ENCODE data around the gene SLC5A6. TPM values are rescaled to one million over a fixed set of nuclear protein-coding genes. Genes with fewer than 3 reads are reported as not detected.
"Not testable (repeated sequence)": the region's sequence is repeated elsewhere in the genome, so short reads cannot be mapped to it uniquely, and the experiment has no call there.

Gene SLC5A6
- total RNA-seq, 2 experiments from 2014 or later: 91.3 to 94.1 TPM

- POLR2A ChIA-PET: interaction anchor here (0.7 kb wide), 1 partner anchor 20 kb away, joined by 11 read pairs; no protein-coding TSS in a partner anchor
- CTCF ChIA-PET: interaction anchor here (0.7 kb wide), 2 partner anchors 85 to 1497 kb away, joined by 3 to 4 read pairs; no protein-coding TSS in a partner anchor
Observed at GRCh38 chr2:27186613-27187345, 25.3 kb downstream of the SLC5A6 start.

- CTCF ChIA-PET: interaction anchor here (0.7 kb wide), 1 partner anchor 87 kb away, joined by 3 read pairs; no protein-coding TSS in a partner anchor
- POLR2A ChIA-PET: no interaction called here
Observed at GRCh38 chr2:27185331-27186026, 26.6 kb downstream of the SLC5A6 start.

GRCh38 chr2:27184115-27184514 lies 28.0 kb downstream of the SLC5A6 start:
- ChIA-PET CTCF (no interaction called here), POLR2A (no interaction called here)

DNA sequence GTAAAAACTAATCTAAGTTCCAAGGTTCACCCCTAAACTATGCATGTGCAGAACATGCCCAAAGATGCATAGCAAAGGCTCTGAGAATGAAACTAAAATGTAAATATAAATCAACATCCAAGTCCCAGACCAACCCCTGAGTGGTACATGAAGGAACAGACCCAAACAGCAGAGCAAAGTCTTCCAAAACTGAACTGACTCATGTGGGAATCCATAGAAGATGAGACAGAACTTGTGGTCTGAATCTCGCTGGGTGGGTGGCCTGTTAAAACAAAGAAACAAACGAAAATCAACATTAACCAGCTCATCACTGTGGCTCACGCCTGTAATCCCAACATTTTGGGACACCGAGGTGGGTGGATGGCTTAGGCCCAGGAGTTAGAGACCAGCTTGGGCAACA lies 29.7 kb downstream of the SLC5A6 start:
- POLR2A ChIA-PET: no interaction called here
- CTCF ChIA-PET: no interaction called here

- CTCF ChIA-PET: no interaction called here
- POLR2A ChIA-PET: no interaction called here
Observed at GRCh38 chr2:27179344-27180000, 32.6 kb downstream of the SLC5A6 start.

GRCh38 chr2:27178469-27178868 lies 33.6 kb downstream of the SLC5A6 start:
- CTCF ChIA-PET: interaction anchor here (0.6 to 1.2 kb wide), 2 partner anchors 24 to 101 kb away, joined by 3 read pairs; no protein-coding TSS in a partner anchor
- POLR2A ChIA-PET: no interaction called here

DNA sequence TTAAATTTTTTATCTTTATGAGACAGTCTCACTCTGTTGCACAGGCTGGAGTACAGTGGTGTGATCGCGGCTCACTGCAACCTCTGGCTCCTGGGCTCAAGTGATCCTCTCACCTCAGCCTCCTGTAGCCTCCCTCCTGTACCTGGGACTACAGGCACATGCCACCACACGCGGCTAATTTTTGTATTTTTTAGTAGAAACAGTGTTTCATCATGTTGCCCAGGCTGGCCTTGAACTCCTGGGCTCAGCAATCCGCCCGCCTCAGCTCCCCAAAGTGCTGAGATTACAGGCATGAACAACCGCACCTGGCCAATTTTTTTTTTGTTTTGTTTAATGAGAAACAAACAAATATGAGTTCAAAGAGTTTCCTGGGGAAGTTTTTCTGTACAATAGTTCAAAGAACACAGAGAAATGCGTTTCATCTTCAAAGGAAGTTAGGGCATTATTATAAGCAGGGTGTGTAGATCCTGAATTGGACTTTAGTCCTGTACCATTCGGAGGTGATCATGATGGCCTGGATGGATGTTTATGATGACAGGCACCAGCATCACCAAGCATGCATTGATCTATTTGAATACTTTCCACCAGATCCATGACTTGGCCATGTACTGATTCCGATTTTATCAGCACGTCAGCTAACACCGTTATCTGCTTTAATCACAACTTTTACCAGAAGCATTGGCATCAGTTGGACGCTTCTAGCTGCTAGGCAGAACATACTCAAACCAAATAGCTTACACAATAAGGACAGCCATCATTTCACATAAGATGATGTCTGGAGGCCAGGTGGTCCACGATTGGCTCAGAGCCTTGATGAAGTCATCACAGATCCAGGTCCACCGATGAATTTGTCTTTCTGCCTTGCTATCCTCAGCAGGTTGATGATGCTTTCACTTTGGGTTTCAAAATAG lies 34.4 kb downstream of the SLC5A6 start:
- POLR2A ChIA-PET: no interaction called here
- CTCF ChIA-PET: interaction anchor here (0.6 to 1.2 kb wide), 2 partner anchors 24 to 102 kb away, joined by 3 read pairs; no protein-coding TSS in a partner anchor

DNA sequence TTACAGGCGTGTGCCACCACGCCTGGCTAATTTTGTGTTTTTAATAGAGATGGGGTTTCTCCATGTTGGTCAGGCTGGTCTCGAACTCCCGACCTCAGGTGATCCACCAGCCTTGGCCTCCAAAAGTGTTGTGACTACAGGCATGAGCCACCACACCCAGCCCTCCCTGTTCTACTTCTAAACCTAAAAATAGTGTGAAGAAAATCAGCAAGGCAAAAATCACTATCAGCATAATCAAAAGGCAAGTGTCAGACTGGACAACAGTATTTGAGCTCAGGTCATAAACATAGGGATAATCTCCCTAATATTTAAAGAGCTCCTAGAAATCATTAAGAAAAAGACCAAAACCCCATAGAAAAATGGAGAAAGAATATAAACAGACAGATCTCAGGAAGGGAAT lies 36.3 kb downstream of the SLC5A6 start:
- CTCF ChIA-PET, POLR2A ChIA-PET: not testable (repeated sequence)

DNA sequence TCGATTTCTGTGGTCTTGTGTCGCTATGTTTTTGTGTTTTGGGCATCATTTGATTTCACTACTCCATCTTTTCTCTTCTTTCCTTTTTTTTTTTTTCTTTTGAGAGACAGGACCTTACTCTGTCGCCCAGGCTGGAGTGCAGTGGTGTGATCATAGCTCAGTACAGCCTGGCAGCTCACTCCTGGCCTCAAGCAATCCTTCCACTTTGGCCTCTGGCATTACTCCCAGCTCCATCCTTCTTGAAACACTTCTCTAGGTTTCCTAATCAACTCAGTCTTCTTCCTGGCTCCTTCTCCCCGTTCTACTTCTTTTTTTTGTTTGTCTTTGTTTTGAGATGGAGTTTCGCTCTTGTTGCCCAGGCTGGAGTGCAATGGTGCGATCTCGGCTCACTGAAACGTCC lies 36.7 kb downstream of the SLC5A6 start:
- CTCF ChIA-PET: no interaction called here
- POLR2A ChIA-PET: no interaction called here

DNA sequence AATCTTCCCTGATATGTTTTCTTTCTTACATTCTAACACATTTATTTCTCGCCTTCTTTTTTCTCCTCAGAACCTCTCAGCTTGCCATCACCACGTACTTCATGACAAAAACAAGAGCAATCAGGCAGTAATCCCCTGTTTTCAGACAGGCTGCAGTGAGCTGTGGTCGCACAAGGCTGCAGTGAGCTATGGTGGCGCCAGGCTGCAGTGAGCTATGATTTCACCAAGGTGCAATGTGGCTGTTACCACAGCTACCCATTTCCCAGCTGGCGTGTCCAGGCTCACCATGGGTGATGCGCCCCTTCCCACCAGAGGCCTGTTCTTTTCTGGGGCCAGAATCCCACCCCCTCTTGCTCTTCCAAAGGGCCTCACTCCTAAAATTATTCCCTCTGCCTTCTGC lies 37.4 kb downstream of the SLC5A6 start:
- POLR2A ChIA-PET: no interaction called here
- CTCF ChIA-PET: no interaction called here

GRCh38 chr2:27171351-27171848 lies 40.7 kb downstream of the SLC5A6 start:
- CTCF ChIA-PET: interaction anchor here (0.7 to 1.3 kb wide), 2 partner anchors 20 to 95 kb away, joined by 5 read pairs; no protein-coding TSS in a partner anchor
- POLR2A ChIA-PET: interaction anchor here (0.6 to 0.7 kb wide), 2 partner anchors 47 to 63 kb away, joined by 3 to 4 read pairs; no protein-coding TSS in a partner anchor

GRCh38 chr2:27170581-27171337 lies 41.3 kb downstream of the SLC5A6 start:
- CTCF ChIA-PET: interaction anchor here (0.7 to 1.3 kb wide), 7 partner anchors 19 to 248 kb away, joined by 3 to 5 read pairs (median 4); no protein-coding TSS in a partner anchor
- POLR2A ChIA-PET: interaction anchor here (0.6 kb wide), 1 partner anchor 62 kb away, joined by 4 read pairs; no protein-coding TSS in a partner anchor

DNA sequence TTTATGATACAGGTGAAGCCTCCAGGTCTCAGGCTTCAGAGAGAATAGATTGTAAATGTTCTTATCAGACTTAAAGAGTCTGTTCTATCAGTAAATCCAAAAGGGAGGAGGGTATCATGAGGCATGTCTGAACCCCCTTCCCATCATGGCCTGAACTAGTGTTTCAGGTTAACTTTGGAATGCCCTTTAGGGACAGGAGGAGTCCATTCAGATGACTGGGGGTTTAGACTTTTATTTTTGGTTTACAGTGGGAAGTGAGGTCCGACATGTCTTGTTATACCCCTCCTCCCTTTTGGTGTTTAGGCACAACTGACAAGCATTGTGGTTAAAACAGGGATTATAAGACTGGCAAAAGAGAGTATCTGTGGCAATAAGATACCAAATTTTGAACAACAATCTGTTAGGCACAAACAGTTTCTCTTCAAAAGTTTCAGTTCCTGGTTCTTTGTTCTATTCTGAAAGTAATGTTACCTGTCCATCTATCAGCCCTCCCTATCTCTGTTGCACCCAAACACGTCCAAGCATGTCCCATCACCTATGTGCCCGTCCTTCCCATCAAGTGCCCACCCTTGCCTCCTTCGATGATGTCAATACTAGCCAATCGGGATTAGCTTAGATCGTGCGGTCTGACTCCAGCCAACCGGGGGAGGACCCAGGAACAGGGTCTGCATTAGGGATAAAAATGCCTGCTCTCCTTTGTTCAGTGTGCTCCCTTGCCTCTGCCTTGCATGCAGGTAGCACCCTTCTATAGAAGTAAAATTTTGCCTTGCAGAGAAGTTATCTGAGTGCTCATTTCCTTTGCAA lies 46.9 kb downstream of the SLC5A6 start:
- POLR2A ChIA-PET: no interaction called here
- CTCF ChIA-PET: interaction anchor here (0.6 kb wide), 1 partner anchor 87 kb away, joined by 4 read pairs; no protein-coding TSS in a partner anchor

GRCh38 chr2:27162151-27163121 lies 49.6 kb downstream of the SLC5A6 start:
- POLR2A ChIA-PET: interaction anchor here (0.5 to 0.6 kb wide), 2 partner anchors 35 to 204 kb away, joined by 3 to 4 read pairs; no protein-coding TSS in a partner anchor
- CTCF ChIA-PET: no interaction called here

GRCh38 chr2:27160191-27160590 lies 51.9 kb downstream of the SLC5A6 start:
- CTCF ChIA-PET: interaction anchor here (0.6 to 1.7 kb wide), 3 partner anchors 9 to 1251 kb away, joined by 3 read pairs; no protein-coding TSS in a partner anchor

GRCh38 chr2:27159271-27159670 lies 52.8 kb downstream of the SLC5A6 start:
- CTCF ChIA-PET: interaction anchor here (1.3 to 1.7 kb wide), 2 partner anchors 10 to 74 kb away, joined by 3 read pairs; no protein-coding TSS in a partner anchor
- POLR2A ChIA-PET: interaction anchor here (0.5 kb wide), 1 partner anchor 62 kb away, joined by 3 read pairs; no protein-coding TSS in a partner anchor

More at GRCh38 chr2:27160191-27160590, 51.9 kb downstream of the SLC5A6 start:
- POLR2A ChIA-PET: interaction anchor here (0.6 kb wide), 1 partner anchor 51 kb away, joined by 4 read pairs; no protein-coding TSS in a partner anchor

All from activated CD8-positive, alpha-beta memory T cell treated with anti-CD3 and anti-CD28 coated beads for 36 hours (primary cell).